WTC11 (cell line): Measurements from ENCODE around the gene CHRNB4. TPM values are rescaled to one million over a fixed set of nuclear protein-coding genes. Genes with fewer than 3 reads are reported as not detected.

ENCODE experiments used
- ATAC-seq: fragments of 200-7000 bp; cut with Tn5 transposase; 2 replicates; pipeline ENCODE4 v1.10.0; 2021; ENCODE audit warnings: mild to moderate bottlenecking, moderate library complexity
- CTCF ChIA-PET: fragments of 300-600 bp; sonication (Branson Sonifier 250); formaldehyde crosslinking; loops from one replicate; lab custom pipeline; 2021; ENCODE audit warnings: antibody characterized with exemption; lab: Charles Lee
- POLR2A ChIA-PET: fragments of 350-600 bp; sonication (Branson Sonifier 250); formaldehyde crosslinking; loops from one replicate; lab custom pipeline; 2021; ENCODE audit warnings: antibody characterized with exemption; lab: Charles Lee
- DNase-seq: peaks from one replicate; pipeline ENCODE4 v3.0.0; 2021; ENCODE audit warnings: low spot score
- H3K27ac Mint-ChIP-seq: 2 replicates; pipeline ENCODE4 v1.8.0; 2021; ENCODE audit warnings: mixed read lengths
- H3K27me3 Mint-ChIP-seq: 2 replicates; pipeline ENCODE4 v1.8.0; 2021; ENCODE audit warnings: low read depth, mild to moderate bottlenecking, moderate library complexity, mixed read lengths
- H3K36me3 Mint-ChIP-seq: 2 replicates; pipeline ENCODE4 v1.8.0; 2021; ENCODE audit warnings: mixed read lengths
- H3K4me1 Mint-ChIP-seq: 2 replicates; pipeline ENCODE4 v1.8.0; 2022; ENCODE audit warnings: mixed read lengths
- H3K4me3 Mint-ChIP-seq: 2 replicates; pipeline ENCODE4 v1.8.0; 2021; ENCODE audit warnings: mild to moderate bottlenecking, moderate library complexity, mixed read lengths
- H3K9me3 Mint-ChIP-seq: 2 replicates; pipeline ENCODE4 v1.8.0; 2021; ENCODE audit warnings: mixed read lengths
- ATF6 ChIP-seq: sonication (generic); formaldehyde crosslinking; IDR thresholded peaks from 2 replicates; pipeline ENCODE4 v1.8.1; 2023; ENCODE audit warnings: mild to moderate bottlenecking, missing genetic modification reagents
- CREM ChIP-seq: sonication (generic); formaldehyde crosslinking; IDR thresholded peaks from 2 replicates; pipeline ENCODE4 v1.8.1; 2022; ENCODE audit warnings: mild to moderate bottlenecking, missing genetic modification reagents, moderate library complexity
- CTCF ChIP-seq: fragments of 200-600 bp; IDR thresholded peaks from 2 replicates; pipeline ENCODE4 v1.8.0; 2022; ENCODE audit warnings: antibody characterized with exemption
- ETV6 ChIP-seq: sonication (generic); formaldehyde crosslinking; IDR thresholded peaks from 2 replicates; pipeline ENCODE4 v1.8.1; 2022; ENCODE audit warnings: mild to moderate bottlenecking, missing genetic modification reagents
- FOXK1 ChIP-seq: sonication (generic); formaldehyde crosslinking; IDR thresholded peaks from 2 replicates; pipeline ENCODE4 v1.8.0; 2022; ENCODE audit warnings: mild to moderate bottlenecking, moderate library complexity, missing genetic modification reagents
- NFATC4 ChIP-seq: fragments of 250-450 bp; sonication (Bioruptor Pico); IDR thresholded peaks from 2 replicates; pipeline ENCODE4 v1.9.0; 2021; ENCODE audit warnings: mild to moderate bottlenecking
- OVOL2 ChIP-seq: fragments of 250-450 bp; sonication (Bioruptor Pico); IDR thresholded peaks from 2 replicates; pipeline ENCODE4 v1.9.0; 2021; ENCODE audit warnings: mild to moderate bottlenecking, borderline replicate concordance
- ZNF138 ChIP-seq: sonication (generic); formaldehyde crosslinking; conservative IDR thresholded peaks from 2 replicates; pipeline ENCODE4 v1.8.1; 2022; ENCODE audit warnings: mild to moderate bottlenecking, moderate library complexity, missing genetic modification reagents
- ZNF263 ChIP-seq: sonication (generic); formaldehyde crosslinking; IDR thresholded peaks from 2 replicates; pipeline ENCODE4 v1.8.1; 2022; ENCODE audit warnings: low read depth, mild to moderate bottlenecking, moderate library complexity, missing genetic modification reagents
- ZNF281 ChIP-seq: sonication (generic); formaldehyde crosslinking; IDR thresholded peaks from 2 replicates; pipeline ENCODE4 v1.8.0; 2023; ENCODE audit warnings: mild to moderate bottlenecking, missing genetic modification reagents
- ZNF425 ChIP-seq: fragments of 250-450 bp; sonication (Bioruptor Pico); conservative IDR thresholded peaks from 2 replicates; pipeline ENCODE4 v1.9.0; 2021; ENCODE audit warnings: mild to moderate bottlenecking
- ZNF532 ChIP-seq: fragments of 250-450 bp; sonication (Bioruptor Pico); IDR thresholded peaks from 2 replicates; pipeline ENCODE4 v1.9.0; 2021; ENCODE audit warnings: mild to moderate bottlenecking, borderline replicate concordance
- total RNA-seq: library from RNA; stranded (reverse); gene quantifications from 3 replicates; pipeline ENCODE4 v1.2.3, GENCODE V29; 2021

CHRNB4 gene
- total RNA-seq, 1 experiment from 2014 or later: 10.1 TPM

- no peak overlapping the region; the same call in 1 of the 2 replicates for H3K27ac Mint-ChIP-seq
- peaks cover 39% of the 10 kb centered on the region for H3K27me3 Mint-ChIP-seq
- TF ChIP-seq ZNF532 (CRISPR knock-in tag) (no peak), ATF6 (CRISPR knock-in tag) (no peak), ZNF138 (CRISPR knock-in tag) (no peak), ZNF263 (CRISPR knock-in tag) (no peak), OVOL2 (no peak), FOXK1 (CRISPR knock-in tag) (no peak), CTCF (no peak), ETV6 (CRISPR knock-in tag) (no peak), NFATC4 (no peak), ZNF425 (CRISPR knock-in tag) (no peak), CREM (no peak)
- H3K9me3 Mint-ChIP-seq: no peaks in the 10 kb centered on the region
- ChIA-PET POLR2A (no interaction called here), CTCF (interaction anchor here (5.0 kb wide), 1 partner anchor 19 kb away, joined by 75 read pairs; no protein-coding TSS in a partner anchor)
- DNase-seq (no peak), ATAC-seq (no peak)
- H3K4me1 Mint-ChIP-seq: peaks cover 23% of the 10 kb centered on the region
- no peak overlapping the region for H3K4me3 Mint-ChIP-seq
- H3K36me3 Mint-ChIP-seq: no peaks in the 10 kb centered on the region
These were observed 23.5 kb downstream of the CHRNB4 start for GRCh38 chr15:78617516-78617915.

GRCh38 chr15:78617076-78617475 lies 23.9 kb downstream of the CHRNB4 start:
- Mint-ChIP-seq H3K9me3 (no peaks in the 10 kb centered on the region), H3K4me3 (no peak overlapping the region), H3K27ac (no peak overlapping the region), H3K27me3 (peaks cover 34% of the 10 kb centered on the region), H3K36me3 (no peaks in the 10 kb centered on the region), H3K4me1 (peaks cover 23% of the 10 kb centered on the region)
- TF ChIP-seq ZNF281 (CRISPR knock-in tag): no peak
- ATAC-seq: no peak
- CTCF ChIA-PET: no interaction called here
- POLR2A ChIA-PET: no interaction called here
- no peak for DNase-seq
